Hepatic stellate cell (primary cell): ENCODE results near the gene GPC1.
A peak's percentile ranks its signal among the peaks of the same experiment; 100 is the strongest.

ENCODE experiments used
- DNase-seq: peaks from one replicate; pipeline ENCODE4 v3.0.0; 2011; ENCODE audit warnings: low spot score

GPC1 gene

GRCh38 chr2:240442891-240443715 lies 7.6 kb downstream of the GPC1 start:
- DNase-seq, result no peak

GRCh38 chr2:240443891-240444301 lies 8.4 kb downstream of the GPC1 start:
- no peak for DNase-seq

DNA sequence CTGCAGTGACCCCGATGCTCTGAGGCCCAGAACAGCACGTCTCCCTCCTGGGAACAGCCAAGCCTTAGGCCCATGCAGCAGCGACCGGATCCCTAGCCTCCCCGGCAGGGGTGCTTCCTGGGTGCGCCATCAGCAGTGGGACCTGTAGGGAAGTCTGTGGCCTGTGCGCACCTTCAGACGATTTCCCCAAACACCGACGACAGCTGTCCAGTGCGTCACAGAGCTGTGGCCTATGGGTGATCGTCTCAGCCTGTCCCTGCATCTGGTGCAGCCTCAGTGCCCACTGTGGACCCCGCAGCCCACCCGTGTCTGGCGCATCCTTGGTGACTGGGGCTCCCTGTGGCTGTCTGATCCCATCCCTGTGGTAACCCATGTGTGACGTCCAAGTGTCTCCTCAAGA lies 9.0 kb downstream of the GPC1 start:
- no peak for DNase-seq

DNA sequence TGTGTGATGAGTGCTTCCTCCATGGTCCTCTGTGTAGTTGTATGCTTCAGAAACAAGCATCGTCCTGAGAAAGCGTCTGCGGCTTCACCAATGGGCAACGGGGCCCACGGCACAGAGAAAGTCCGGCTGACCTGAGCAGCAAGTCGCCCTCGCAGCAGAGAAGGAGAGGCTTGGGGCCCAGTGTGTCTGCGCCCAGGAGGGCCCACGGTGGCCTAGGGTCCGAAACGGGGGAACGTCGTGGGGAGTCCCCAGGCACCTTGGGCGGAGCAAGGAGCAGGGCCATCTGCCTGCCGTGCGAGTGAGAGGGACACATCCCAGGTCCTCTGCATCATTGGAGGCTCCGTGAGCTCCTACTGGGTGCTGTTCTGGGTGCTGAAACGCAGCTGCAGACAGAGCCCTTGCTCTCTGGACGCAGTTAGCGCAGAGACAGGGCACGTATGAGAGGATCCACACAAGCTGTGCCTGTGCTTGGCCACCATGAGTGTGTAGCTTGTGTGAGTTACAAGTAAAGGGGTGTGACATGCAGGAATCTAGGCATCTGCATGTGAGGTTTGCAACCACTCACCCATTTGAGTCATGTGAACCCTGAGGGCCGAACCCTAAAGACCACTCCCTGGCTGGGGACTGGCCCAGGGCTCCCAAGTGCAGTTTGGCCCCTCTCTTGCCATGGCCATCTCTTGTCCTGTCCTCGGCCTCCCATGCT lies 10.6 kb downstream of the GPC1 start:
- no peak for DNase-seq

GRCh38 chr2:240446664-240447175 lies 11.3 kb downstream of the GPC1 start:
- no peak for DNase-seq

DNA sequence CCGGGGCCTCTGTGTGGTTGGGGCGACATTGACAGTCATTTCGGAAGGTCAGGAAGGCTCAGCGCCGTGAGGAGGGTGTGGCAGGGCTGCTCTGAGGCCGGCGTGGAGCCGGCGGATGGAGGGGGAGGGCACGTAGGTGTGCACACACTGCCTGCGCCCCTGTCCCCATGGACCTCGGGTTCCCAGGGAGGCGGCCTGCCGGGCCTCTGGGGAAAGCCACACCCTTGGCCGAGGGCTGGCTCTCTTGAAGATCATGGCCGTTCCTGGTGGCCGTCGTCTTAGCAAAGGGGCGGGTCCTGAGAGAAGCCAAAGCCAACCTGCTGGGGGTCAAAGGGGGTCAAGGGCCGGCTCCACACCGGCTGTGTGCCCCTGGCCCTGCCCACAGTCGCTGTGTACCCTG lies 11.9 kb downstream of the GPC1 start:
- no peak for DNase-seq

DNA sequence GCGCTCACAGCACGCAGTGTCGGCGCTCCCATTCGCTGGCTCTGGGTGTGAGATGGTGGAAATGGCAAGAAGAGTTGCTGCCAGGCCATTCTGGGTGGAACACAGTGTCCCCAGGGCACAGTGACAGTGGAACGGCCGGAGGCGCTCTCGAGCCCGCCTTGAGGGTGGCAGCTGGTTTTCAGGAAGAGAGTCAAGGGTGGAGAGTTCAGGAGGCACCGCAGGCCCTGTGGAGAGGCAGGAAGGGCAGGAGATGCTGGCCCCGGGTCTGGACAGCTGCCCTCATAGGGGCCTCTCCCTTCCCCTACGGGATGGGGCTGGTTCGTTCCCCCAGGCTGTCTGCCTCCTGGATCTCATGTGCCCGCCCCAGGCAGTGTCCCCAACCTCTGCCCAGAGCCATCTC lies 12.5 kb downstream of the GPC1 start:
- DNase-seq, result no peak

GRCh38 chr2:240448387-240449274 lies 13.2 kb downstream of the GPC1 start:
- no peak for DNase-seq

DNA sequence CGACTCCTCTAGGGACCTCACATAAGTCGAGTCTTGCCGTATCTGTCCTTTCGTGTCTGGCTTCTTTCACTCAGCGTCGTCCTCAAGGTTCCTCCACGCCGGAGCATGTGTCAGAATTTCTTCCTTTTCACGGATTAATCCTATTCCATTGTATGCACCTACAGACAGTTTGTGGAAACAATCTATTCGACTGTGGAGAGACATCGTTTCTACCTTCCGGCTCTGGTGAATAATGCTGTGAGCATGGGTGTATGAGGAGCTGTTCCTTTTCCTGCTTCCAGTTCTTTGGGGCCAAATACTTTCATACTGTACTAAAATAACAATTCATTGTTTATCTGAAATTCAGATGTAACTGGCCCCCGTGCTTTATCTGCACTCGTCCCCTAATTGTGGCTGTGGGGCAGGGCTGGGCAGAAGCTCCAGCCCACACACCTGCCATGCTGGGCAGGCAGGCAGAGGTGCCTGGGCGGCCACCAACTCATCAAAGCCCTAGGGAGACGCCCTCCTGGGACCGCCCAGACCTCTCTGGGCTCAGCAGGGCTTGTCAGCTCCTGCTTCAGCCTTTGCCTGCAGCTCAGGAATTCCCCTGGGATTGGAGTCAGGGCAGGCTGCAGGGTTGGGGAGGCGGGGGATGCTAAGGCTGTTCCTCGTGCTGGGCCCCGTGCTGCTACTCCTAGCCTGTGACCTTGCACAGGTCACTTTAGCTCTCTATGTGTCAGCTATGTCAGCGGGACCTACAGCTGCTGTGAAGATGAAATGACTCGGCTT lies 14.5 kb downstream of the GPC1 start:
- peak; percentile 79 for DNase-seq

GRCh38 chr2:240450532-240451107 lies 15.2 kb downstream of the GPC1 start:
- DNase-seq, result no peak

DNA sequence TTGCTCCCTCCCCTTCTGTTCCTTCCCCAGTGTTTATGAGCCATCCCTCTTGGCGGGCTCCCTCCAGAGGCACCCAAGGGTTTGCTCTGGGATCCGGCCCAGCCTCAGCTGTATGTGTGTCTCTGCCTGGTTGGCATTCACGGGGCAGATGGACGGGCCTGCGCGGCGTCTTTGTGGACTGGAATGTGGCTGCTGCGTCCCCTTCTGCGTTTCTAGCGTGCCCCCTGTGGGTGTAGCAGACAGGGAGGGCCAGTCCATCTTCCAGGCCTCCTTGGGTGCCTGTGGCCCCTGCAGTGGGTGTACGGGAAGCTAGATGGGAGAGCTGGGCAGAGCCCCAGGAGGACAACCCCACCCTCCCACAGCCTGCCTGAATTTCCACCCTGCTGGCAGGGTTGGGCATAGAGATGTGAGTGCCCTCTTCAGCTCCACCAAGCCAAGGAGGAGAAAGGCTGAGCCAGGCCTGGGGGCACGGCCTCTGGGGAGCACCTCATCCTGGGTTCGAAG lies 15.7 kb downstream of the GPC1 start:
- DNase-seq, result no peak

GRCh38 chr2:240451791-240452461 lies 16.5 kb downstream of the GPC1 start:
- no peak for DNase-seq

DNA sequence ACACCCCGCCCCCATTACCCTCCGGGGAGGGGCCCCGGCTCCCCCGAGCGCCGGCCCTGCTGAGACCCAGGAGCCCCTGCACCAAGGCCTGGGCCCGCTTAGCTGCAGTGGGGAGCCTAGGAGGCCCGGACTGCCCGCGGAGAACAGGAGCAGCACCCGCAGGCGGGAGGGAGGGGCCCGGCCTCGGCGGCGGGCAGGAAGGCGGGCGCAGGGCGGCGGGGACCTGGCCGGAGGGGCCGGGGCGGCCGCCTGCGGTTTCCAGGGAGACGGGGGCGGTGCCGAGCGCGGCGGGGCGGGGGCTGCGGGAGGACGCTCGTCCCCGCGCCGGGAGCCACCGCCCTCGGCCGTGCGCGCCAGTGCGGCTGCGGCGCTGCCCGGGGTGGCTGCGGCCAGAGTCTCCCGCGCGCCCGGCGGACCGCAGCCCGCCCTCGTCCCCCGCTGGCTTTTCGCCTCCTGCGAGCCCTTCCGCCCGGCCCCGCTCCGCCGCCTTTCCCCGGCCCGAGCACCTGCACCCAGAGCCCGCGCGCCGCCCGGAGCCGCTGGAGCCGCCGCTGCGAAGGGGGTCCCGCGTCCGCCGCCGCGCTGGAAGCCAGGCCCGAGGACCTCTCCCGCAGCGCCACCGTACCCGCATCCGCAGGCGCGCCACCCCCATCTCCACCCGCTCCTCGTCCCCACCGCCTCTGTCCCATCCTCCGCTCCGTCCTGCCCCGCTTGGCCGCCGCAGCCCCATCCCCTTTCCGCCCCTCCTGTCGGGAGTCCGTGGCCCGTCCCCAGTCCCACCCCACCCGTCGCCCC lies 17.2 kb downstream of the GPC1 start:
- DNase-seq, result peak; percentile 81

DNA sequence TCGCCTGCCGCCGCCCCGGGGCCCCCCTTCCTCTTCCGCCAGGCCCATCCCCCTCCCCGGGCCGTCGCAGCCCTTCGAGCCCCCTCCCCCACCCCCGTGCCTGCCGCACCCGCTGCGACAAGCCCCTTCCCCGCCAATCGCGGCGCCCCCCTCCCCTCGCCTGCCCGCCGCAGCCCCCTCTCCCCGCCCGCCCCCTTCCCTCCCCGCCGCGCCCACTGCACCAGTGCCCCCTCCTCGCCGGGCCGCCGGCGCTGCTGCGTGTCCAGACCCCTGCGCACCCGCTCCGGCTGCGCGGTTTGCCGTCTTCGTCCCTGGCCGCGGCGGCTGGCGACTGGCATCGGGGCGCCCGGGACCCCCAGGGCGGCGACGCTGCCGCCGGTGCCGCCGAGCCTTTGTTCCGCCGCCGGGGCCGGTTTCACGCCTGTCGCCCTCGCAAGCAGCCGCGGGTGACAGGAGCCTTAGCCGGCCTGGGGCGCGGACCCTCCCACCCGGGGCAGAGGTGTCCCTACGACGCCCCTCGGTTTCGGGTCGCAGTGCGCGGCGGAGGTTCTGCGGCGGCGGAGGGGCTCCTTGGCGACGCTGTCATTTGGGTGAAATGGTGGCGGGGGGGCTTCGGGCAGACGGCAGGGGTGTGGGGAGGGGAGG lies 18.1 kb downstream of the GPC1 start:
- DNase-seq, result no peak

- DNase-seq, result no peak
Measured at GRCh38 chr2:240454106-240454901, 18.8 kb downstream of the GPC1 start.

DNA sequence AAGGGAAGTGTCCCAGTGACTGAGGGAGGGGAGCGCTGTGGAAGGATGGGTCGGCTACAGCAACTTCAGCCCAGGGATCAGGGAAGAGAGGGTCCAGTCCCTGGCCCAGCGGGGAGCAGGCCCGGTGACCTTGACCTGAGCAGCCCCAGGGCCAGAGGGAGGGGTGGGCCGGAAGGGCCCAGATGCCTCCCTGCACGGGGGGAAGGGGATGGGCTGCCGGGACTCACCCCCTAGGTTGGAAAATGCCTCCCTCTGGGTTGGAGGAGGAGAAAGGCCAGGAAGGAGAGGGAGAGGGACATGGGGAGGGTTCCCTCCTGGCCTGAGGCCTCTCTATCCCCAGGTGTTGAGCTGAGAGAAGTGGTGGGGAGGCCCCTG lies 19.8 kb downstream of the GPC1 start:
- DNase-seq, result no peak

- no peak for DNase-seq
Measured at GRCh38 chr2:240455647-240456446, 20.4 kb downstream of the GPC1 start.
